SK-N-SH (cell line): ENCODE data around the gene NUDT19.

ENCODE experiments used
- CTCF ChIP-seq: fragments of 200-600 bp; sonication (generic); IDR thresholded peaks from 2 replicates; pipeline ENCODE4 v1.6.1; 2017; ENCODE audit warnings: antibody characterized with exemption, mild to moderate bottlenecking, moderate library complexity
- JUND ChIP-seq: IDR thresholded peaks from 2 replicates; pipeline ENCODE4 v1.4.0; 2012
- MAX ChIP-seq: IDR thresholded peaks from 2 replicates; pipeline ENCODE4 v1.4.0; 2012; ENCODE audit warnings: low read depth
- TAF1 ChIP-seq: IDR thresholded peaks from 2 replicates; pipeline ENCODE4 v1.6.1; 2012; ENCODE audit warnings: low read depth, mild to moderate bottlenecking, low read length, moderate library complexity, borderline replicate concordance

GRCh38 chr19:32744555-32745325, 53.1 kb downstream of the NUDT19 start:
- no peak for TF ChIP-seq JUND
- no peak for TF ChIP-seq CTCF
- TF ChIP-seq TAF1, result no peak
- no peak for TF ChIP-seq MAX
